ENCODE results near the gene FGF12. TPM values are rescaled to one million over a fixed set of nuclear protein-coding genes. Genes with fewer than 3 reads are reported as not detected.
A peak's percentile ranks its signal among the peaks of the same experiment; 100 is the strongest.

FGF12 gene
- total RNA-seq, 1 experiment from 2014 or later, result 1.5 TPM

DNA sequence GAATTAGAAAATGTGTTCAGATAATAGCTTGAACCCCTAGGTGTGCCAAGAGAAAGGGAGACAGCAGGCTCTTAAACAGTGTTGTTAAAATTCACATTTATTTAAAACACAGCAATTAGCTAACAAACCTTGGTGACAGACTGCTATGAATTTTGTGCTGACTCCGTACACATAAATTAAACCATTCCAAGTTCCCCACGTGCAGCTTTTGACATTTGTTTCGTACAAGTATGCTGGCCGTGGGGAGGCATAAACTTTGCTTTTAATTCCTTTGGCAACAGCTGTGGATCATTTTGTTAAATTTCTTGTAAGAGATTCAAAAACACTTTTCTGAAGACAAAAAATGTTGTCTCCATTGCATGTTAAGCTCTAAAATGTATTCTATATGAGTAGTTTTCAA is 465.3 kb downstream of the FGF12 start:
- in situ Hi-C loops (cut with HindIII; ENCODE audit: low pct_unique_long_range_greater_than_20kb, low sequenced_read_pairs), result no loop called here
- no peak for DNase-seq (ENCODE audit: low read depth)

DNA sequence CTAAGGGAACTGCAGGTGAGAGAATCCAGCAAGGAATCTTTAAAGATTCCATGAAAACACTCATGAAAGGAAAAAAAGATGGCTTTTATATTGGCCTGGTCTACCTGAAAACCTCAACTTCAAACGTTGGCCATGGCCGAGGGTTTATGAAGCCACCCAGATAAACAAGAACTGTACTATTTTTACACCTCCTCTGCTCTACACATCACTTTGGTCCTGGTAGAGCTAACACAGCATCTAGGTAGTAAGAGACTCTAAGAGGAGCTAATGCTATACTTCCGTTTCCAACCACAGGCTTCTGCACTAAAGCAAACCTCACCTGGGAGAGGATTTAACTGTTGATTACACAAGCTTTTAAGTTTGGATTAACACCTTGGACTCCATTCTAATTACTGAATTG is 466.2 kb downstream of the FGF12 start:
- in situ Hi-C loops (cut with HindIII; ENCODE audit: low pct_unique_long_range_greater_than_20kb, low sequenced_read_pairs), result no loop called here
- DNase-seq (ENCODE audit: low read depth), result no peak

DNA sequence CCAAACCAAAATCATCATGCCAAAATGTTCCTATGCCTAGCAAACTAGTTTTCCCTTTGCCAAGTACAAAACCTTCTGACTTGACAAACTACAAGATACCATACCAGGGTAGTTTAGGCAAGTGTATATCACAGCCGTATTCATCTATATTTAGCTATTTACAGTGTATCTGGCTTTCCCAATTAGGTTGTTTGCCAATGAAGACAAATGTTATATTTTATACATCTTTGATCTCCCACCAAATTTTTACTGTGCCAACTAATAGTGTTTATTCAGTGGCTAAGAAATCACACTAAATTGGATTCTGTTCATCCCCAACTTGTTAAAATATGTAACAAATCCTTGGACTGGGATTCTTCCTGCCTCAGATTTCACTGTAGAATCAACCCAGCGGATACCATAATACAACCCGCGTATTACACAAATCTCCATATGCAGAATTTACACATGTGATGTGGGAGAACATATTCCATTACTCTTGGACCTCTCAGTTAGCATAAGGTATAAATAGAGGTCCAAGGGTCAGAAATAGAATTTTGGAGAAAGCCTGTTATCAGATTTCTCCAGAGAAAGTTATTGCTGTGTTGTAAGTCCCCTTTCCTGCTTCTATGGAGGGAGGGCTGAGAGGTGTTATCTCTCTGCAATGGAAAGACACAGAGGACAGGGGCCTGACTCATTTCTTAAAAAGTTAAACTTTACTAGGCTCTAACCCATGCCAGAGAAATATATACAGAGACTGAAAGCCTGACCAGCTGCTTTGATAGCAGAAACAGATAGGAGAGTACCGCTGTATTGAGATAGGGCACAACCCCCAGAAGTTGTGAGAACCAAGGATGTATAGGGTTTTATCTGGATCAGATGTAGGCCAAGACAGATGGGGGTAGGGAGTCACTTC is 467.0 kb downstream of the FGF12 start:
- in situ Hi-C loops (cut with HindIII; ENCODE audit: low pct_unique_long_range_greater_than_20kb, low sequenced_read_pairs), result no loop called here
- peak; percentile 68 for DNase-seq (ENCODE audit: low read depth)

DNA sequence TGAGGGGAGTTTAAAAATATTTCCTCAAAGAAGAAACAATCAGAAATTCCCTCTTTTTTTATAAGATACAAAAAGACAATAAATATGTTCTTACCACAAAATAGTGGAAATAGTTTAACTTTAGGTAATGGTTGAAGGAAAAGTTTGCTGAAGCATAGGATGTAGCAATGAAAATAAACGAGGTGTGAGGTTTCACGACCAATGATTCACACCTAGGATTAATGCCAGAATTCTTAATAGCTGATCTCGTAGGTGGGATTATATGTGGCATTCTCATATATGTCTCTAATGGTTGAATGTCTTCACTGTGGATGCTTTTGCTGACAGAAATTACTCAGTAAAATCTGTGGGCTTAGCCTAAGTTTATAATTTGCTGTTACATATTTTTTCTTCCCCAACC is 467.7 kb downstream of the FGF12 start:
- peak; percentile 72 for DNase-seq (ENCODE audit: low read depth)
- in situ Hi-C loops (cut with HindIII; ENCODE audit: low pct_unique_long_range_greater_than_20kb, low sequenced_read_pairs), result no loop called here

DNA sequence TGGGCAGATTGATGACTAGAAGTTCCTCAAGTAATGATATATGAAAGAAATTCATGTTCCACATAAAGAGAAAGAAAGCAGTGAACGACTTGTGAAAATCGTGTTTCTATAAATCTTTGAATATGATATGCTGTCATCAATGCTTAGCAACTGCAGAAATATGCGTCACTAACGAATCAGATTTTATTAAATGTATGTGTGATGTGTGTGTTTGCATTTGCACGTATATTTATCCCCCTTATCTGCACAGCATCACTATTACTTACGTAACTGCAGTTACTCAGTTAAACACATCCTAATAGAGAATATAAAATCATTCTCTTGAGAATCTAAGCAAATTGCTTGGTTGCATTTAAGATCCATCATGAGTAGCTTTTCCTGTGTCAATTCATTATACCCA is 468.6 kb downstream of the FGF12 start:
- DNase-seq (ENCODE audit: low read depth), result no peak
- in situ Hi-C loops (cut with HindIII; ENCODE audit: low pct_unique_long_range_greater_than_20kb, low sequenced_read_pairs), result no loop called here

DNA sequence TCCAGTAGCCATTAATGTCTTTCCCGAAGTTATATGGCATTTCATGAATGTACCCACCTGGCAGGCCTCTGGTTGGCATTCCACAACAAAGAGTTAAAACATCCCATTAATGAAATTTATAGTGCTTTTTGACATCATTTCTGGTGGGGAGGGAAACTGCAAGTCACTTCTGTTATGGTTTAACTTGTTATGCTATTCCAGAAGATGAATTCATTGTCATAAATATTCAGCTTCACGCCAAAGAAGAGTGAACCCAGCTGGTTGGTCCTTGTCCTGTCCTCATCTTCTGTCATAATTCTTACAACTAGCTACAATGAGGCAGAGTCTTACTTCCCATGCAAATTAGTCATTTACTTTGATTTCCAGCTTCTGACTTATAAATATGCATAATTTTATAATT is 471.5 kb downstream of the FGF12 start:
- DNase-seq (ENCODE audit: low read depth), result no peak
- in situ Hi-C loops (cut with HindIII; ENCODE audit: low pct_unique_long_range_greater_than_20kb, low sequenced_read_pairs), result no loop called here

DNA sequence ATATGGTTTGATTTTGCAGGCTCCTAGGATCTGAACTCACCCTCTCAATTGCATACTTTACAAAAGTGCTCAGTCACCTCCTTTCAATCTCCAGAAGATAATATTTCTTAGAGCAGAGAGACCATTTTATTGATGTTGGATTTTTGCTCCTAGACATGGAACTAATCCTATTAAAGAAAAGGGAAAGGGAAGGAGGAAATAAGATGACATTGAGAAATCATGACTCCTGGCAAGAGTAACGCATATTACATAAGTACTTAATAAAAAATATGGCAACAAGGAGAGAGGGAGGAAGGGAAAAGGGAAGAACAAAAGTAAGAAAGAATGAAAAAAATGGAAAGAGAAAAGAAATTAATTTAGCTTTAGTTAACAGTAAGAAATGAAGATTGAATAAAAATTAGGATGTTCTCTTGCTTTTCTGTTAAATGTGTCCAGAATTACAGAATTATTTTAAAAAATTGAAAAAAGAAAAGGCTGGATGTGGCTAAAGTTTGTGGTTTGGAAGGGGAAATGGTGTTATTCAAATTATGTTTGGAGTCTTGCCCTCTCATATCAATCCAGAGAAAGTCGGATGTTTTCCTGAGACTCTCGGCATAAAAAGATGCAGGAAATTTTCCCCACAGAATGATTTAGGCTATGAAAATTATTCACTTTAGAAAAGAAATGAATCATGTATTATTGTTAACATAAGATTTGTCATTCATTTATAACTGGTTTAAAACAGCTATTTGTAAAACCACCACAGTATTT is 474.0 kb downstream of the FGF12 start:
- DNase-seq (ENCODE audit: low read depth), result no peak
- in situ Hi-C loops (cut with HindIII; ENCODE audit: low pct_unique_long_range_greater_than_20kb, low sequenced_read_pairs), result no loop called here

DNA sequence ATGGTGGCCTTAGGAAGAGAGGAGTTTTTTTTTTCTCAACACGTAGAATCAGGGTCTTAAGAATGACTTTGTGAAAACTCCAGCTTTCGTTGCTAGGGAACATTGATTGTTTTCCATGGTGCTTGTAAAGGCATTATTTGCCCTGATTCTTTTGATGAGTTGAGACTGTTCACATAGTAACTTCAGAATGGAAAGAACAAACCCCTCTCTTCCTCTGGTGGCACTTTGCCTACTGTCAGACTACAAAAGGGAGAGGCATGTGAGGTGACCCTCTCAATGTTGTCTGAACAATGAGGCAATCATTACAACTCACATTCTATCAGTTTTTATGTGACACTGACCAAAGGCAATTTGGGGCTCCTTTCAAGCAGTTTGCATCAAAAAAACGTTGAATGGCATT is 477.8 kb downstream of the FGF12 start:
- in situ Hi-C loops (cut with HindIII; ENCODE audit: low pct_unique_long_range_greater_than_20kb, low sequenced_read_pairs), result no loop called here
- no peak for DNase-seq (ENCODE audit: low read depth)

DNA sequence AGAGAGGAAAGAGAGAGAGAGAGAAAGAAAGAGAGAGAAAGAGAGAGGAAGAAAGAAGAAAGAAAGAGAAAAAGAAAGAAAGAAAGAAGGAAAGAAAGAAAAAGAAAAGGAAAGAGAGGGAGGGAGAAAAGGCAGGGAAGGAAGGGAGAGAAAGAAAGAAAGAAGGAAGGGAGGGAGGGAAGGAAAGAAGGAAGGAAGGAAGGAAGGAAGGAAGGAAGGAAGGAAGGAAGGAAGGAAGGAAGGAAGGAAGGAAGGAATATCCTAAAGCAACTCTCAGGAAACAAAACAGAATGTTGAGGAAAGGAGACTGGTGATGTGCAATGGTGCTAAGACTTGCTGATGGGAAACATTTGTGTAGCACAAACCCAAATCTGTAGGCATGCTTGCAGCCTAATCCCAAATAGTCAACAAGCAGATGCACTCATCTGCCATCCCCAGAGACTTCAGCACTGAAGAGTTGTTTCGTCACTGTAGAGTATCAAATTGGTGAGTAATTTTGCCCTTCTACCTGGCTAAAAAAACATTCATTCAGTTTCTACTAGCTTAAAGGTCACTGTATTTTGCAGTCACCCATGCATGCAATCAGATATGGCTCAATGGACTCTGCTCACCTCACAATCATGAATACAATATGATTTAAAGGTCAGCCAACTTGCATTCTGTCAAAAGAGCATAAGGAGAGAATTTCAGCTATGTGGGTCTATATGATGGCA is 480.3 kb downstream of the FGF12 start:
- in situ Hi-C loops (cut with HindIII; ENCODE audit: low pct_unique_long_range_greater_than_20kb, low sequenced_read_pairs), result no loop called here
- DNase-seq (ENCODE audit: low read depth), result peak; percentile 62

DNA sequence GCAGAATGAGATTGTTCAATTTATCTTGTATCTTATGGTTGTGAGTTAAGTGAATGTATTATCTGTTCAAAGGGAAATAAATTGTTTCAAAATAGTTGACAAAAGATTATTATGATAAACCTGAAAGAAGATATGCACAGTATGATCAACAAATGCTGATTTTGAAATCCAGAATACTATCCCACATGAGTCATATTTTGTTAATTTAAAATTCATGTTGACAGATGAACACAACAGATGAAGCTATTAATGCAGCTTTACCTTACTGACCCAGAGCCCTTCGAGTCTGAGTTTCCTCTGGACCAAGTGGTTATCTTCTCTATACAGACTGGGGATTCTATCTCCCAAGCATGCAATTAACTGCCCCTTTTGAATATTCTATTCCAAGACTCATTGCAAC is 482.8 kb downstream of the FGF12 start:
- in situ Hi-C loops (cut with HindIII; ENCODE audit: low pct_unique_long_range_greater_than_20kb, low sequenced_read_pairs), result no loop called here
- DNase-seq (ENCODE audit: low read depth), result no peak

DNA sequence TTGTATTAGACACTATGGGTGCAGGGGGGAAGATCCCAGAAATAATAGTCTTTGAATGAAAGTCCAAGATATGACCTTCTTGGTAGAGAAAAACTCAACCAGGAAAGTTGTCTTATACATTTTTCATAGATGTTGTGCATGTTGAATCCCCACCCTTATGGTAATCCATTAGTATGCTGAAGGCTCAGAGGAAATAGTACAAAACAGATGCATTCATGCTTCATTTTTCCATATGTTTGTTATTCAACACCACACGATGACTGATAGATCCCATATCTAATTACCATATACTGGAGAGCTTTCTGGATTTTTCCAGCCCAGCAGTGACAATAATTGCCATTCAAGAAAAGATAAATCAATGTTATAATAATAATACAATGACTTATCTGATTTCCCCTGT is 487.4 kb downstream of the FGF12 start:
- in situ Hi-C loops (cut with HindIII; ENCODE audit: low pct_unique_long_range_greater_than_20kb, low sequenced_read_pairs), result no loop called here
- DNase-seq (ENCODE audit: low read depth), result no peak

DNA sequence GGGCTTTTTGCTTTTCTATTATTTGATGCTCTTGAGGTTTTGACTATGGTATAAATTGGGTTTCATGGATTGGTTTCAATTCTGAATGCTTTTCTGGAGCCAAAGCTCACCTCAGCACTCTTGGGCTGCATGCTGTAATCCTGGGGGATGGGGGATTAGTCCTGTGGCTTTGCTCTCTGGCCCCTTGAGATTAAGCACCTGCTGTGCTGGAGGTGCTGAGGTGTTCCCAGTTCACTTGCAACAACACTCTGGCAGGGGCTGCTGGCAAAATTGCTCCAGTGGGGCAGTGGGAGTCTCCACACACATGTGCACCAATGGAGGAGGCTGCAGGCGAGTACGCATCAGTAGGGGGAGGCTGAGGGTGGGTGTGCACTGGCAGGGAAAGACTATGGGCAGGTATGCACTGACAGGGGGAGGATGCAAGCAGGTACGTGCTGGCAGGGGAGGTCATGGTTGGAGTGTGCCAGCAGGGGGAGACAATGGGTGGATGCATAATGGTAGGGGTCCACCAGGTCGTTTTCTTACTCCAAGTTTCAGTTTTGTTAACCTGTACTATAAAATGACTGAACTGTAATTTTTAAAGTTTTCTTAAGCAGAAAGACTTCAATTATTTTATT is 489.2 kb downstream of the FGF12 start:
- in situ Hi-C loops (cut with HindIII; ENCODE audit: low pct_unique_long_range_greater_than_20kb, low sequenced_read_pairs), result no loop called here
- no peak for DNase-seq (ENCODE audit: low read depth)

DNA sequence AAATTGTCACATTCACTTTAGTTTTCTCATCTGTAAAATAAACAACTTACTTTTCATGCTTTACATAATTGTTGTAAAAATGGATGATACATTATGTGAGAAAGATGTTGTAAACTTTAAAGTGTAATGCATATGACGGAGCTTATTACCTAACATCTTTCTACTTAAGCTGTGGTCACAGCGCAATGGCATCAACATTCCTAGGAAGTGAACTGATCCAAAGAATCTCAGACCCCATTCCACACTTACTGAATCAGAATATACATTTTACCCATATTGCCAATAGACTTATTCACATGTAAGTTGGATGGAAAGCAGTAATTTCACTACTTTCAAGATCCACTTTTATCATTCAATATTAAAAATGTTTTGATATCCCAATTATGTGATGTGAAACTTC is 497.5 kb downstream of the FGF12 start:
- in situ Hi-C loops (cut with HindIII; ENCODE audit: low pct_unique_long_range_greater_than_20kb, low sequenced_read_pairs), result no loop called here

DNA sequence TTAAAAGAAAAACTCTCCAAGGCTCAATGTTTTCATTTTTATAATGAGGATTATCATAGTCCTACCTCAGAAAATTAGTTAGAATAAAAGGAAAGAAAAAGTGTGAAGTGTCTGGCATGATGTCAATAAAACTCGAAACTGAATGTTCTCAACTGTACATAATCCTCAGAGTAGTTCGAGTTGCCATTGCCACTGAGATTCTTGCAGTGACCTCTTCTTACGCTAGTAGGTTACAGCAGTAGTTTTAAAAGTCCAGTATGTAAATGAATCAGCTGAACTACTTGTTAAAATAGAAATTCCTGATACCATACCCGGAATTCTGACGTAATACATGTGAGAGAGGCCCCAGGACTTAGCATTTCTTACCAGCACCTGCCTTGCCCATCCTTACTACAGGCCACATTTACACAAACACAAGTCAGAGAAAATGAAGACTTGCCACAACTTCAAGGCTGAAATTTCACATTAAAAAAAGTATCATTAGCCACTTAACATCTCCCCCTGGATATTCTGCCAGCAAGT is 502.6 kb downstream of the FGF12 start:
- in situ Hi-C loops (cut with HindIII; ENCODE audit: low pct_unique_long_range_greater_than_20kb, low sequenced_read_pairs), result no loop called here
- no peak for DNase-seq (ENCODE audit: low read depth)

More for the DNA sequence above, 497.5 kb downstream of the FGF12 start:
- no peak for DNase-seq (ENCODE audit: low read depth)

DNA sequence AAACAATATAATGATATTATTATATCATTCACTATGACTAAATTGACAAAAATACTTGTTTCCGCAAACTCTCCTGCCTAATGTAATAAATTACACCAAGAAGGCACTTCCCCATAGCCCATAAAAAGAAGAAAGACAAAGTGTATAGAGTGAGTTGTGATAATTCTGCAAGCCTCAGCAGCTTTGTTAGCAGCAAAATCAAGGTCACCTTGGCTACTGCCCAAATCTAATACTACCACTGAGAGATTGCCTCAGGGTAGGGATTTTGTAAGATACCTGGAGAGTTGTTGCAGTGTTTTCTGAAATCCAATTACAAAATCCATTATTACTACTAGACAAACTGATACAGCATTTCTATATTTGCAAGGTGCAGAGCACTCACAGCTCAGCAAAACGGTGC is 503.5 kb downstream of the FGF12 start:
- in situ Hi-C loops (cut with HindIII; ENCODE audit: low pct_unique_long_range_greater_than_20kb, low sequenced_read_pairs), result no loop called here
- no peak for DNase-seq (ENCODE audit: low read depth)

DNA sequence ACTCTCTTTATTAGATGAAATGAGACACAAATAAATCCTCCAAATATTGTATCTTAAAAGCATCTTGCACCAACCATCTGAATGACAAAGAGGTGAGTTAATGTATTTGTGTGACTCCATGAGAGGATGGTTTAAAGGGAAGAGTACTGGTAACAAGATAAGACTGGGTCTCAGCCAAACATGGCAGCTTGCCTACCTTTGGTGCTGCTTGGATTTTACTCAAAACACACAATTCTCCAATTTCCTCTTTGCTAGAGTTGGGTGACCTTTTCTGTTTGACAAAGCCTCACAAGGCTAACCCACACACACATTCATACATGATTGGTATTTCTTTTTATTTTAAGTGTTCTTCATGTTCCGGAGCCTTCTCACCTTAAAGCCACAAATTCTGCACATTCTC is 506.4 kb downstream of the FGF12 start:
- in situ Hi-C loops (cut with HindIII; ENCODE audit: low pct_unique_long_range_greater_than_20kb, low sequenced_read_pairs), result no loop called here

DNA sequence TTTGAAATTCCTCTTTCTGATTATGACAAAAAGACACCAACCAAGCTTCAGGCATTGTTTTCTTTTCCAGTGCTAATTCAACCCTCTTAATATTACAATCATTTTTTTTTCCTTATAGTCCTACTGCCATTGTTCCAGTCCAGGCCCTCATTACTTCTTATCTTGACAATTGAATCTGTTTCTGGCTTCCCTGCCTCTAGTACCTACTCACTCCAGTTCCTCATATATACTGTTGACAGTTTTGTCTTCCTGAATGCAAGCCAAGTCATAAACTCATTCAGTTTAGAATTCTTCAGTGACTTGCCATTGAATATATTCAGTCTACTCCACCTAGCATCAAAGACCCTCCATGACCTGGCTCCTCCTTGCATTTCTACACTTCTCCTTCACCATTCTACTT is 507.4 kb downstream of the FGF12 start:
- in situ Hi-C loops (cut with HindIII; ENCODE audit: low pct_unique_long_range_greater_than_20kb, low sequenced_read_pairs), result no loop called here
- no peak for DNase-seq (ENCODE audit: low read depth)

More for the DNA sequence above, 506.4 kb downstream of the FGF12 start:
- no peak for DNase-seq (ENCODE audit: low read depth)

DNA sequence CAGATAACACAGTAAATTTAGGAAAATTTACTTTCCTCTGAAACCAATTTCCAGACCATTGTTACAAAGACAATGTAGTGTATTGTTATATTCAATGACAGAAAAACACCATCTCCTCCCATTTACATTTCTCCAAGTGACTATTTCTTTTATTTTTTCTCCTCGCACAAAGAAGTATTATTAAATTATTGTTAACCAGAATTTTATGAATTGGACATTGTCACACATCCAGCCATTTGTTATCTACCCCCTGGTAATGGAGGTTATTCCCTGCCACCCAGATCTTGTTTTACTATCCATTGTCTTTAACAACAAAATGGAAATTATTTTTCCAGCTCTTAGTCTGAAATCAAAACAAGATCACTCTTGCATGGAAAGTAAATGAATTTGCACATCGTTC is 511.3 kb downstream of the FGF12 start:
- DNase-seq (ENCODE audit: low read depth), result no peak
- in situ Hi-C loops (cut with HindIII; ENCODE audit: low pct_unique_long_range_greater_than_20kb, low sequenced_read_pairs), result no loop called here
